ENCODE data around the gene VPS39.

DNA sequence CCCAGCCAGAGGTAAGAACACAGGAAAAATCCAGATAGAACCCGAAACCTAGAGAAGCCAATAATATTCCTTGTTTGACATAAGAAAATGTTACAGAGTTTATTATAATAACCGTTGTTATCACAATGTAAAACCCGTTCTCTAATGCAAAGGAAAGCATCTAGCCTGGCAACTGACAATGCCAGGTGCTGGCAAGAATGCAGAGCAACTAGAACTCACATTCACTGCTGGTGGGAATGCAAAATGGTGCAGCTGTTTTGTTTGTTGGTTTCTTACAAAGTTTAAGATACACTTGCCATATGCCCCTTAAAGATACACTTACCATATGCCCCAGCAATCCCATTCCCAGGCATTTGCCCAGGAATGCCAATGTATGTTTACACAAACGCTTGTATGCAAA is 23.4 kb downstream of the VPS39 start:
- TF ChIP-seq POLR2A (IDR thresholded peaks at IDR 0.05; ENCODE audit: low read depth, low read length): no peak
- TF ChIP-seq GATA2 (IDR thresholded peaks at IDR 0.05; ENCODE audit: insufficient read depth, insufficient read length, low read depth, low read length): no peak
- TF ChIP-seq, protein P1, sequence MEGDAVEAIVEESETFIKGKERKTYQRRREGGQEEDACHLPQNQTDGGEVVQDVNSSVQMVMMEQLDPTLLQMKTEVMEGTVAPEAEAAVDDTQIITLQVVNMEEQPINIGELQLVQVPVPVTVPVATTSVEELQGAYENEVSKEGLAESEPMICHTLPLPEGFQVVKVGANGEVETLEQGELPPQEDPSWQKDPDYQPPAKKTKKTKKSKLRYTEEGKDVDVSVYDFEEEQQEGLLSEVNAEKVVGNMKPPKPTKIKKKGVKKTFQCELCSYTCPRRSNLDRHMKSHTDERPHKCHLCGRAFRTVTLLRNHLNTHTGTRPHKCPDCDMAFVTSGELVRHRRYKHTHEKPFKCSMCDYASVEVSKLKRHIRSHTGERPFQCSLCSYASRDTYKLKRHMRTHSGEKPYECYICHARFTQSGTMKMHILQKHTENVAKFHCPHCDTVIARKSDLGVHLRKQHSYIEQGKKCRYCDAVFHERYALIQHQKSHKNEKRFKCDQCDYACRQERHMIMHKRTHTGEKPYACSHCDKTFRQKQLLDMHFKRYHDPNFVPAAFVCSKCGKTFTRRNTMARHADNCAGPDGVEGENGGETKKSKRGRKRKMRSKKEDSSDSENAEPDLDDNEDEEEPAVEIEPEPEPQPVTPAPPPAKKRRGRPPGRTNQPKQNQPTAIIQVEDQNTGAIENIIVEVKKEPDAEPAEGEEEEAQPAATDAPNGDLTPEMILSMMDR (IDR thresholded peaks at IDR 0.05; ENCODE audit: extremely low read depth in 1 of 2, insufficient read depth in 1 of 2, low read depth in 1 of 2, low read length in 2 of 2): no peak
